B cell (primary cell): ENCODE measurements around the gene ZNF555. TPM values are rescaled to one million over a fixed set of nuclear protein-coding genes. Genes with fewer than 3 reads are reported as not detected.

ENCODE experiments used
- ATAC-seq: fragments of 200-7000 bp; cut with Tn5 transposase; one replicate; pipeline ENCODE4 v1.10.0; 2021; ENCODE audit warnings: low read depth, mild to moderate bottlenecking, moderate number of reproducible peaks, moderate library complexity
- CTCF ChIA-PET: fragments of 350-600 bp; sonication (Branson Sonifier 250); formaldehyde crosslinking; loops from one replicate; lab custom pipeline; 2021; ENCODE audit warnings: antibody characterized with exemption, inconsistent platforms; lab: Charles Lee
- POLR2A ChIA-PET: fragments of 350-600 bp; sonication (Branson Sonifier 250); formaldehyde crosslinking; loops from one replicate; lab custom pipeline; 2021; ENCODE audit warnings: antibody characterized with exemption; lab: Charles Lee
- DNase-seq: peaks from one replicate; pipeline ENCODE4 v3.0.0; 2013
- H2AFZ ChIP-seq: 2 replicates; pipeline ENCODE4 v1.6.1; 2012; ENCODE audit warnings: mild to moderate bottlenecking, low read depth, low read length; ENCODE audit not compliant: insufficient read depth, poor library complexity, severe bottlenecking
- H3K27ac ChIP-seq, 2 donors: 1 replicate in 1 of 2; 2 replicates in 1 of 2; pipeline ENCODE4 v1.5.1; 2012 to 2013; ENCODE audit warnings: low read length in 2 of 2, mild to moderate bottlenecking in 2 of 2, moderate library complexity in 1 of 2
- H3K27me3 ChIP-seq, 4 experiments: fragments of 200-600 bp in 1 of 4; sonication (generic) in 1 of 4; replicated peaks in 1 of 4; 1 replicate in 2 of 4; 2 replicates in 2 of 4; pipeline versions ENCODE4 v1.6.1 to v1.7.0; 2013 to 2016; ENCODE audit warnings: low read length in 3 of 4, mild to moderate bottlenecking in 2 of 4, mixed read lengths in 1 of 4, moderate library complexity in 1 of 4; ENCODE audit not compliant: insufficient read depth in 4 of 4, control insufficient read depth in 3 of 4; ENCODE audit errors: control extremely low read depth in 1 of 4
- H3K36me3 ChIP-seq, 2 experiments: replicated peaks in 1 of 2; 1 replicate in 1 of 2; 2 replicates in 1 of 2; pipeline versions ENCODE4 v1.6.1 to v1.7.1; 2013; ENCODE audit warnings: low read length in 1 of 2; ENCODE audit not compliant: insufficient read depth in 2 of 2, control insufficient read depth in 1 of 2; ENCODE audit errors: control extremely low read depth in 1 of 2, extremely low read depth in 1 of 2
- H3K4me1 ChIP-seq, 2 donors: fragments of 200-600 bp in 1 of 2; sonication (generic) in 1 of 2; 1 replicate in 1 of 2; 2 replicates in 1 of 2; pipeline versions ENCODE4 v1.5.1 to v1.6.1; 2013 to 2017; ENCODE audit warnings: low read length in 2 of 2; ENCODE audit not compliant: control insufficient read depth in 2 of 2, insufficient read depth in 2 of 2
- H3K4me2 ChIP-seq: replicated peaks from 2 replicates; pipeline ENCODE3; 2012; ENCODE audit warnings: mild to moderate bottlenecking, low read depth, low read length; ENCODE audit not compliant: poor library complexity, severe bottlenecking
- H3K4me3 ChIP-seq, 5 experiments: fragments of 200-600 bp in 1 of 5; sonication (generic) in 1 of 5; 1 replicate in 3 of 5; 2 replicates in 2 of 5; pipeline versions ENCODE4 v1.5.1 to v1.7.0; 2011 to 2016; ENCODE audit warnings: low read length in 4 of 5, mild to moderate bottlenecking in 4 of 5, low read depth in 2 of 5, control low read depth in 1 of 5, moderate library complexity in 1 of 5; ENCODE audit not compliant: insufficient read depth in 1 of 5; ENCODE audit errors: control extremely low read depth in 1 of 5, extremely low read depth in 1 of 5
- H3K79me2 ChIP-seq: fragments of 200-600 bp; sonication (generic); one replicate; pipeline ENCODE4 v1.6.0; 2016; ENCODE audit warnings: low read length; ENCODE audit not compliant: control insufficient read depth, insufficient read depth
- H3K9ac ChIP-seq: fragments of 200-600 bp; sonication (generic); 2 replicates; pipeline ENCODE4 v1.6.1; 2017; ENCODE audit warnings: mild to moderate bottlenecking, low read length, moderate library complexity
- H3K9me3 ChIP-seq, 3 donors: one replicate each; pipeline versions ENCODE4 v1.6.1 to v1.7.1; 2013; ENCODE audit warnings: low read length in 2 of 3; ENCODE audit not compliant: control insufficient read depth in 2 of 3, insufficient read depth in 1 of 3; ENCODE audit errors: control extremely low read depth in 1 of 3
- H4K20me1 ChIP-seq: 2 replicates; pipeline ENCODE4 v1.6.0; 2012; ENCODE audit warnings: mild to moderate bottlenecking, low read length; ENCODE audit not compliant: insufficient read depth, control insufficient read depth, poor library complexity, severe bottlenecking
- H3K27ac Mint-ChIP-seq: one replicate; pipeline ENCODE4 v1.8.0; 2021; ENCODE audit warnings: mixed read lengths
- H3K27me3 Mint-ChIP-seq: one replicate; pipeline ENCODE4 v1.8.0; 2021; ENCODE audit warnings: mixed read lengths
- H3K4me1 Mint-ChIP-seq: one replicate; pipeline ENCODE4 v1.8.0; 2021; ENCODE audit warnings: mixed read lengths
- H3K4me3 Mint-ChIP-seq: one replicate; pipeline ENCODE4 v1.8.0; 2021; ENCODE audit warnings: mixed read lengths
- H3K9me3 Mint-ChIP-seq: one replicate; pipeline ENCODE4 v1.8.0; 2022; ENCODE audit warnings: mixed read lengths; ENCODE audit not compliant: insufficient read depth
- EZH2 ChIP-seq: IDR thresholded peaks from 2 replicates; pipeline ENCODE4 v1.6.1; 2012; ENCODE audit warnings: borderline replicate concordance, low read depth, mild to moderate bottlenecking, moderate library complexity, low read length; ENCODE audit not compliant: insufficient read depth, poor library complexity, severe bottlenecking
- WGBS: methylation state at CpG from one replicate; pipeline ENCODE4 v1.1.5; 2013; ENCODE audit warnings: missing lambda C conversion rate; ENCODE audit not compliant: insufficient coverage; 5-methylcytosine and 5-hydroxymethylcytosine counted together
- intact Hi-C: fragments of 100-400 bp; cut with micrococcal nuclease; formaldehyde crosslinking; loops from one replicate; pipeline ENCODE4 v1.10.0; 2022
- polyA plus RNA-seq: library from polyadenylated mRNA; depleted of rRNA; stranded (reverse); fragments of >200 nt; gene quantifications from 2 replicates; pipeline ENCODE4 v1.2.3, GENCODE V29; 2012
- total RNA-seq, 2 donors: library from RNA; stranded (reverse); fragments of 120-200 nt in 1 of 2; gene quantifications; 1 replicate in 1 of 2; 2 replicates in 1 of 2; pipeline versions ENCODE4 v1.2.3 to v1.2.4, GENCODE V29; 2013 to 2022
- TF ChIP-seq, protein P1 (sequence below): fragments of 200-600 bp; IDR thresholded peaks from one replicate; pipeline ENCODE4 v1.8.0; 2022; ENCODE audit warnings: antibody characterized with exemption, mild to moderate bottlenecking

ZNF555 gene
- total and polyA plus RNA-seq, 2 donors (not counting 1 experiment from before 2014, with no cell fraction given), result 1.8 to 7.4 TPM

DNA sequence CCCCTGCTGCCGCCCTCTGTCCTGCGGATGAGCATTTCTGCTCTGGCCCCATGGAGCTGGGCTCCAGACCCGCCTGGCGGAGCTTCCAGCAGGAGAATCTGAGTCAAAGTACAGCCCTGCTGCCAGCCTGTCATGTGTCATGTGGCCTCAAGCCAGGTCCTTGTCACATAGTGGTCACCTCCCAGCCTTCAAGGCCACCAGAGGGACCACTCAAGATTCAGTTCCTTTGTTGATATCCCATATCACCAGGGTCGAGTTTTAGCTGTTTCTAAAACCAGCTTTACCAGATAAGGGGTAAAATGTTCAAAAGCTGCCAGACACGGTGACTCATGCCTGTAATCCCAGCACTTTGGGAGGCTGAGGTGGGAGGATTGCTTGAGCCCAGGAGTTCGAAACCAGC is 42.5 kb upstream of the ZNF555 start:
- no peaks in the 10 kb centered on the region for H3K4me1 Mint-ChIP-seq
- no peak overlapping the region for H3K27ac Mint-ChIP-seq
- Histone ChIP-seq H3K4me3 (no peak overlapping the region), H3K4me1 (no peaks in the 10 kb centered on the region), H3K4me2 (no peak overlapping the region), H3K79me2 (peaks cover 31% of the 10 kb centered on the region), H3K9ac (no peak overlapping the region), H4K20me1 (no peaks in the 10 kb centered on the region), H3K27ac (no peak overlapping the region), H3K36me3 (peaks cover 0 to 31% of the 10 kb centered on the region in 2 experiments), H3K27me3 (no peaks in the 10 kb centered on the region), H2AFZ (no peak overlapping the region), H3K9me3 (no peaks in the 10 kb centered on the region)
- ATAC-seq (no peak), DNase-seq (no peak)
- TF ChIP-seq, protein P1, sequence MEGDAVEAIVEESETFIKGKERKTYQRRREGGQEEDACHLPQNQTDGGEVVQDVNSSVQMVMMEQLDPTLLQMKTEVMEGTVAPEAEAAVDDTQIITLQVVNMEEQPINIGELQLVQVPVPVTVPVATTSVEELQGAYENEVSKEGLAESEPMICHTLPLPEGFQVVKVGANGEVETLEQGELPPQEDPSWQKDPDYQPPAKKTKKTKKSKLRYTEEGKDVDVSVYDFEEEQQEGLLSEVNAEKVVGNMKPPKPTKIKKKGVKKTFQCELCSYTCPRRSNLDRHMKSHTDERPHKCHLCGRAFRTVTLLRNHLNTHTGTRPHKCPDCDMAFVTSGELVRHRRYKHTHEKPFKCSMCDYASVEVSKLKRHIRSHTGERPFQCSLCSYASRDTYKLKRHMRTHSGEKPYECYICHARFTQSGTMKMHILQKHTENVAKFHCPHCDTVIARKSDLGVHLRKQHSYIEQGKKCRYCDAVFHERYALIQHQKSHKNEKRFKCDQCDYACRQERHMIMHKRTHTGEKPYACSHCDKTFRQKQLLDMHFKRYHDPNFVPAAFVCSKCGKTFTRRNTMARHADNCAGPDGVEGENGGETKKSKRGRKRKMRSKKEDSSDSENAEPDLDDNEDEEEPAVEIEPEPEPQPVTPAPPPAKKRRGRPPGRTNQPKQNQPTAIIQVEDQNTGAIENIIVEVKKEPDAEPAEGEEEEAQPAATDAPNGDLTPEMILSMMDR, result no peak
- TF ChIP-seq EZH2, result no peak
- POLR2A ChIA-PET, result no interaction called here
- 99% methylated on average over 5 of the region's 7 CpGs for WGBS
- intact Hi-C loops, result no loop called here
- H3K4me3 Mint-ChIP-seq, result no peak overlapping the region
- H3K27me3 Mint-ChIP-seq, result no peaks in the 10 kb centered on the region
- CTCF ChIA-PET, result no interaction called here
- H3K9me3 Mint-ChIP-seq, result no peaks in the 10 kb centered on the region

DNA sequence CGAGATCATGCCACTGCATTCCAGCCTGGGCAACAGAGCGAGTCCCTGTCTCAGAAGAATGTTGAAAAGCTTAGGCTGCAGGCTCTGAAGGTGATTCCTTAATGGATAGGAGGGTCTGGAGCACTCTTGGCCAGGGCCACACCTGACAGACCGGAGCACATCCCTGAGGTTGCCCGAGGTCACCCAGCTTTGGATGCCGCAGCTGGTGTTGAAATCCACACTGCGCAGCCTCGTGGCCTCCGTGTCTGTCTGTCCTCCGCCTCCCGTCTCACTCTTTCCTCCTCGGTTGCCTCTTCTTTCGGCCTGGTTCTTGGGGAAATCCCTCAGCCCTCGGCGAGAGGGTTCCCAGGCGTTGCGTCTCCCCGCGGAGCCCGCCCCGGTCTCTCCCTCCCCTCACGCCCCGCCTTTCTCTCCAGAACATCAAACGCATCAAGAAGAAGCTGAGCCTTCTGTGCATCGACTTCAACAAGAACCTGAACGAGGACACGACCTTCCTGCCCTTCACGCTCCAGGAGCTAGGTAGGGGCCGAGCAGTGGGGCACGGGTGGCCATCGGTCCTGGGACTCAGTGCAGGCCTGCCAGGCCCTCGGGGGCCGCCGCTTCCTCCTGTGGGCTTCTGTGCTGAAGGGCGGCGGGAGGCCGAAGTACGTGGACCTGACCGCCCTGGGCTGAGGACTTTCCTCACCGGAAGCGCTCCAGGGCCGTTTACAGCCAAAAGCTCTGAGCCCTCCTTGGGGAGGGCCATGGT is 41.8 kb upstream of the ZNF555 start:
- Histone ChIP-seq H2AFZ (no peak overlapping the region), H3K9me3 (no peaks in the 10 kb centered on the region), H3K79me2 (peaks cover 24% of the 10 kb centered on the region), H3K27me3 (no peaks in the 10 kb centered on the region), H4K20me1 (no peaks in the 10 kb centered on the region), H3K9ac (no peak overlapping the region), H3K4me2 (no peak overlapping the region), H3K36me3 (peaks cover 0 to 28% of the 10 kb centered on the region in 2 experiments), H3K4me1 (no peaks in the 10 kb centered on the region), H3K27ac (no peak overlapping the region), H3K4me3 (no peak overlapping the region)
- WGBS, result 96% methylated on average over 38 of the region's 41 CpGs
- Mint-ChIP-seq H3K4me3 (no peak overlapping the region), H3K27ac (no peak overlapping the region), H3K9me3 (no peaks in the 10 kb centered on the region), H3K4me1 (no peaks in the 10 kb centered on the region), H3K27me3 (no peaks in the 10 kb centered on the region)
- TF ChIP-seq, protein P1, result no peak
- no peak for TF ChIP-seq EZH2
- DNase-seq, result no peak
- intact Hi-C loops, result no loop called here
- ChIA-PET CTCF (no interaction called here), POLR2A (no interaction called here)
- no peak for ATAC-seq
